Central memory CD8-positive, alpha-beta T cell (primary cell): Measurements from ENCODE around the gene XRN1.
"Not testable (repeated sequence)": the region's sequence is repeated elsewhere in the genome, so short reads cannot be mapped to it uniquely, and the experiment has no call there.

ENCODE experiments used
- ATAC-seq: fragments of 150-1000 bp; cut with Tn5 transposase; replicated peaks from 2 replicates; pipeline ENCODE4 v1.10.0; 2022; ENCODE audit warnings: mild to moderate bottlenecking, moderate FRiP score, moderate number of reproducible peaks; ENCODE audit not compliant: poor library complexity, severe bottlenecking; ENCODE audit errors: extremely low read depth
- DNase-seq, 2 donors: peaks; one replicate each; pipeline ENCODE4 v3.0.0; 2021; ENCODE audit warnings: low spot score in 2 of 2
- H3K27ac Mint-ChIP-seq: one replicate; pipeline ENCODE4 v1.8.0; 2022; ENCODE audit warnings: low read depth, mild to moderate bottlenecking, moderate library complexity, mixed read lengths
- H3K27me3 Mint-ChIP-seq: one replicate; pipeline ENCODE4 v1.8.0; 2022; ENCODE audit warnings: mixed read lengths
- H3K36me3 Mint-ChIP-seq: one replicate; pipeline ENCODE4 v1.8.0; 2022; ENCODE audit warnings: mild to moderate bottlenecking, moderate library complexity, mixed read lengths; ENCODE audit not compliant: insufficient read depth
- H3K4me1 Mint-ChIP-seq: one replicate; pipeline ENCODE4 v1.8.0; 2022; ENCODE audit warnings: mixed read lengths
- H3K4me3 Mint-ChIP-seq: one replicate; pipeline ENCODE4 v1.8.0; 2022; ENCODE audit warnings: mild to moderate bottlenecking, moderate library complexity, mixed read lengths
- H3K9me3 Mint-ChIP-seq: one replicate; pipeline ENCODE4 v1.8.0; 2022; ENCODE audit warnings: mixed read lengths

Gene XRN1

DNA sequence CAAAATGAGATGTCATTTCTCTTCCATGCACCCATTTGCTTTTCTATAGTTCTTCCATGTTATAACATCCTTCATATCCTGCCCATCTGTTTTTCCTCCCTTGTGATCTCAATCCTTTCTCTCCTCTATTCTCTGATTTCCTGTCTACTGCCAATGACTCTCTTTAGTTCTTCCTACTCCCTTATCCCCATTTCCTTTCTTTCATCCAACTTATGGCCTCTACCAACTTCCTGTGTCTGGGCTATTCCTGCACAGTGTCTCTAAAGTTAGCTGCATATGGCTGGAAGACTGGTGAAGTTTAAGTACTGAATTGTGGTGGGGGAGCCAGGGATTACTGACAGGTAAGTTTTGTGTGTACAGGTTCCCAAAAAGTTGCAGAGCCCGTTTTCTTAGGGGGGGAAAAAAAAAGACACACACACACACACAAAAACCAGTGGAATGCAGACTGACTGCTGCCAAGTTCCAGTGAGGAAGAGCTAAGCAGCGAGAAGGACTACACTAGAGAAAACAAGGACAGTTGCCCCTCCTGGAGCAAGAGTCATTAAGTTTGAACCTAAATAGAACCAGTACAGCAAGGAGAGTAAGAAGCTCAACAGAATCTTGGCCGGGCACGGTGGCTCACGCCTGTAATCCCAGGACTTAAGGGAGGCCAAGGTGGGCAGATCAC, 28.8 kb downstream of the XRN1 start:
- ATAC-seq (no peak), DNase-seq (no peak)
- no peaks in the 10 kb centered on the region for H3K9me3 Mint-ChIP-seq
- H3K4me1 Mint-ChIP-seq, result no peaks in the 10 kb centered on the region
- H3K4me3 Mint-ChIP-seq, result no peak overlapping the region
- H3K36me3 Mint-ChIP-seq, result peaks cover 58% of the 10 kb centered on the region
- no peak overlapping the region for H3K27ac Mint-ChIP-seq
- H3K27me3 Mint-ChIP-seq, result no peaks in the 10 kb centered on the region

- ATAC-seq, result no peak
- Mint-ChIP-seq H3K9me3 (no peaks in the 10 kb centered on the region), H3K4me3 (no peak overlapping the region), H3K36me3 (peaks cover 58% of the 10 kb centered on the region), H3K27me3 (no peaks in the 10 kb centered on the region), H3K27ac (no peak overlapping the region), H3K4me1 (no peaks in the 10 kb centered on the region)
- DNase-seq, result no peak
Measured at GRCh38 chr3:142417302-142417701, 30.5 kb downstream of the XRN1 start.

DNA sequence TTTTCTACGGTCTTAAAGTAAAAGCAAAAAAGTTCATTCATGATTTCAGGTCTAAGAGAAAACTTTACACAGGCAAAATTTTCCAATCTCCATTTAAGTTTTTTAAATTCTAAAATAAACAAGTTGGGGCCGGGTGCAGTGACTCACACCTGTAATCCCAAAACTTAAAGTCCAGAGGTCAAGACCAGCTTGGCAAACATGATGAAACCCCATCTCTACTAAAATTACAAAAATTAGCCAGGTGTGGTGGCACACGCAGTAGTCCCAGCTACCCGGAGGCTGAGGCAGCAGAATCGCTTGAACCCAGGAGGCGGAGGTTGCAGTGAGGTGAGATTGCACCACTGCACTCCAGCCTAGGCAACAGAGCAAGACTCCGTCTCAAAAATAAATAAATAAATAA, 47.3 kb downstream of the XRN1 start:
- not testable (repeated sequence) for DNase-seq, H3K4me3 Mint-ChIP-seq, H3K27me3 Mint-ChIP-seq, H3K27ac Mint-ChIP-seq, H3K4me1 Mint-ChIP-seq, H3K9me3 Mint-ChIP-seq, ATAC-seq
- H3K36me3 Mint-ChIP-seq, result peaks cover 66% of the 10 kb centered on the region

DNA sequence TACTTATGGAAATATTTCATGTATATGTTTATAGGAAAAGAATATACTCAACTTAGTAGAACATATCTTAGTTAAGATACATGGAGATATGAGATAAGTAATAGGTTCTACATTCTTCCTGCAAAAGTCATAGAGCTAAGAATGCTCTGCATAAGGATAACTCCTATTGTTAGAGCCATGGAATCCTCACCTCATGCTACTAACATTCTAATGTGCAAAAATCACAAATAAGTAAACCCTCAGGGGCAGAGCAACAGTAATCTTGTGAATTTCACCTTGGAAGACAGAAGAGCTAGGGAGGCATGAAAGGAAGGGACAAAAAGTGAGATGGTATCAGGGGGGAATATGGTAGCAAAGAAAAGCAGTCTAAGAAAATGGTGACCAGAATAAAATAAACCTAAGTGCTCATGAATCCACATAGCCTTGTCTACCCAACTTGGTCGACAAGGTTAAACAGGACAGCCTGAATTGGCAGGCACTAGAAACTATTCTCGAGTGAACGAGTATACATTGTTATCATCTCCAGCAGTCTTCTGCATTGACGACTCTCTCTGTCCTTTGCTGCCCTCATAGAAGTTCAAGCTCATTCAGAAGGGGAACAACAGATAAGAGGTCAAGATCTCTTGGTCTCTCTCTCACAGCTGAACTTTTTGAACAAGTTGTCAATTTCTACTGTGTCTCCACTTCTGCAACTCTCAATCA, 52.8 kb downstream of the XRN1 start:
- Mint-ChIP-seq H3K36me3 (peaks cover 27% of the 10 kb centered on the region), H3K9me3 (no peaks in the 10 kb centered on the region), H3K27ac (no peak overlapping the region), H3K4me1 (no peaks in the 10 kb centered on the region), H3K27me3 (no peaks in the 10 kb centered on the region), H3K4me3 (no peak overlapping the region)
- ATAC-seq, result no peak
- DNase-seq, result no peak

- no peaks in the 10 kb centered on the region for H3K27me3 Mint-ChIP-seq
- ATAC-seq (no peak), DNase-seq (no peak)
- peaks cover 37% of the 10 kb centered on the region for H3K36me3 Mint-ChIP-seq
- no peaks in the 10 kb centered on the region for H3K4me1 Mint-ChIP-seq
- H3K9me3 Mint-ChIP-seq, result no peaks in the 10 kb centered on the region
- H3K4me3 Mint-ChIP-seq, result no peak overlapping the region
- no peak overlapping the region for H3K27ac Mint-ChIP-seq
Measured at GRCh38 chr3:142385078-142385477, 62.8 kb downstream of the XRN1 start.

- no peak for DNase-seq
- Mint-ChIP-seq H3K4me1 (peaks cover 21% of the 10 kb centered on the region), H3K36me3 (peaks cover 49% of the 10 kb centered on the region), H3K27ac (peak overlapping the region; percentile 63), H3K9me3 (no peaks in the 10 kb centered on the region), H3K27me3 (no peaks in the 10 kb centered on the region), H3K4me3 (no peak overlapping the region)
- ATAC-seq, result no peak
Measured at GRCh38 chr3:142374687-142375086, 73.2 kb downstream of the XRN1 start.

DNA sequence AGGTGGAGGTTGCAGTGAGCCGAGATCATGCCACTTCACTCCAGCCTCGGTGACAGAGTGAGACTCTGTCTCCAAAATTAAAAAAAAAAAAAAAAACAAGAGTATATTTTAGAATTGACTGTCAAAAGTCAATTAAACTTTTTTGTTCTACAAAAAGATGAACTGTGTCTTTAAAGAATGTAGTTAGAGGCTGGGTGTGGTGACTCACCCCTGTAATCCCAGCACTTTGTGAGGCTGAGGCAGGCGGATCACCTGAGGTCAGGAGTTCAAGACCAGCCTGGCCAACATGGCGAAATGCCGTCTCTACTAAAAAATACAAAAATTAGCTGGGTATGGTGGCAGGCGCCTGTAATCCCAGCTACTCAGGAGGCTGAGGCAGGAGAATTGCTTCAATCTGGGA, 78.3 kb downstream of the XRN1 start:
- peaks cover 15% of the 10 kb centered on the region for H3K4me1 Mint-ChIP-seq
- not testable (repeated sequence) for H3K27me3 Mint-ChIP-seq, H3K27ac Mint-ChIP-seq, DNase-seq, ATAC-seq, H3K4me3 Mint-ChIP-seq, H3K9me3 Mint-ChIP-seq
- peaks cover 54% of the 10 kb centered on the region for H3K36me3 Mint-ChIP-seq

- DNase-seq (no peak), ATAC-seq (no peak)
- no peak overlapping the region for H3K27ac Mint-ChIP-seq
- H3K36me3 Mint-ChIP-seq, result peaks cover 56% of the 10 kb centered on the region
- H3K9me3 Mint-ChIP-seq, result no peaks in the 10 kb centered on the region
- H3K4me1 Mint-ChIP-seq, result peaks cover under 1% of the 10 kb centered on the region
- no peaks in the 10 kb centered on the region for H3K27me3 Mint-ChIP-seq
- no peak overlapping the region for H3K4me3 Mint-ChIP-seq
Measured at GRCh38 chr3:142366434-142366833, 81.4 kb downstream of the XRN1 start.

DNA sequence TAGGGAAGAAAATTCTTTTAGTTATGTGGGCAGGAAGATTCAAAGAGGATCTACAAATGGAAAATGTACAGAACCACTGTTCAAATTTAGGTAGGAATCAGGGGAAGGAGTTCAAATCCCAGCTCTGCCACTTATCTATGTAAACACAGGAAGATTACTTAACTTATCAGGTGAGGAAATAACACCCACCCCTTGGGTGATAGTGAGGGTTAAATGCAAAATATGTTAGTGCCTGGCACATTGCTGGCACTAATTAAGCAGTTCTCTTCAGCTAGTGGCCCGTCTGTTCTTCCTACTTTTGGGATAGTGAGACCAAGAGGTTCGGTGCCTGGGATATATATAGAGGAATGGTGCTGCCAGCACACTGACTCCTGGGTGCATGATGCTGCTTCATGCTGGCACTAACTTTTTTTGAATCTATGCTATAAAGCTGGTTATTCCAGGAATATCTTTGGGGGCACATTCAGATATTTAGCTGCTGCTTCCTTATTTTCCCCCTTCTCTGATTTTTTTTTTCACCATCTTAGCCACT, 83.8 kb downstream of the XRN1 start:
- H3K36me3 Mint-ChIP-seq, result peaks cover 53% of the 10 kb centered on the region
- DNase-seq, result no peak
- no peaks in the 10 kb centered on the region for H3K27me3 Mint-ChIP-seq

DNA sequence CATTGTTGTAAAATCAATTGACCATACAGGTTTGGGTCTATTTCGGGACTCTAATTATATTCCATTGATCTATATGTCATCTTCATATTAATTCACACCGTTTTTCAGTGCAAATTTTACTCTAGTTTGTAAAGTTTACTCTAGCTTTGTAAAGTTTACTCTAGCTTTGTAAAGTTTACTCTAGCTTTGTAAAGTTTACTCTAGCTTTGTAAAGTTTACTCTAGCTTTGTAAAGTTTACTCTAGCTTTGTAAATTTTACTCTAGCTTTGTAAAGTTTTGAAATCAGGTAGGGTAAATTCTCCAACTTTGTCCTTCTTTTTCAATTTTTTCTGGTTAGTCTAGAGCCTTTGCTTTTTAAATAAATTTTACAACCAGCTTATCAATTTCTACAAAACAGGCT, 84.4 kb downstream of the XRN1 start:
- DNase-seq, H3K4me3 Mint-ChIP-seq, H3K27ac Mint-ChIP-seq, H3K27me3 Mint-ChIP-seq, H3K4me1 Mint-ChIP-seq, ATAC-seq, H3K9me3 Mint-ChIP-seq: not testable (repeated sequence)
- peaks cover 52% of the 10 kb centered on the region for H3K36me3 Mint-ChIP-seq

More for the DNA sequence above, 83.8 kb downstream of the XRN1 start:
- H3K27ac Mint-ChIP-seq, result no peak overlapping the region
- no peak overlapping the region for H3K4me3 Mint-ChIP-seq
- no peaks in the 10 kb centered on the region for H3K9me3 Mint-ChIP-seq
- H3K4me1 Mint-ChIP-seq, result no peaks in the 10 kb centered on the region
- no peak for ATAC-seq

DNA sequence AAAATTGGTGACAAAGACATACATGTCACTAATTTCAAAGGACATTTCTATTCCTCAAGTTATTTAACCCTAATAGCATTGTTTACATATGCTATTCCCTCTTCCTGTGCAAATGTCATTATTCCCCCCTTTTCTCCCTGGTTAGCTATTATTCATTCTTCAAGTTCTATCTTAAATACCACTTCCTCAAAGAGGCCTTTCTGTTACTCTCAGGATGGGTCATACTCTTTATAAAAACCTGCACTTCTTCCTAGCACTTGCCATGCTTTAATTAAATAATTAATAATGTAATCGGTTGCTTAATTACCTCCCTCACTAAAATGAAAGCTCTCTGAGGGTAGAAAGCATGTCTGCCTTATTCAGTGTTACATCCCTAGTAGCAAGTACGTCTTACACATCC, 88.5 kb downstream of the XRN1 start:
- Mint-ChIP-seq H3K36me3 (peaks cover 62% of the 10 kb centered on the region), H3K27me3 (no peaks in the 10 kb centered on the region), H3K27ac (no peak overlapping the region), H3K9me3 (no peaks in the 10 kb centered on the region), H3K4me1 (no peaks in the 10 kb centered on the region), H3K4me3 (no peak overlapping the region)
- ATAC-seq (no peak), DNase-seq (no peak)

DNA sequence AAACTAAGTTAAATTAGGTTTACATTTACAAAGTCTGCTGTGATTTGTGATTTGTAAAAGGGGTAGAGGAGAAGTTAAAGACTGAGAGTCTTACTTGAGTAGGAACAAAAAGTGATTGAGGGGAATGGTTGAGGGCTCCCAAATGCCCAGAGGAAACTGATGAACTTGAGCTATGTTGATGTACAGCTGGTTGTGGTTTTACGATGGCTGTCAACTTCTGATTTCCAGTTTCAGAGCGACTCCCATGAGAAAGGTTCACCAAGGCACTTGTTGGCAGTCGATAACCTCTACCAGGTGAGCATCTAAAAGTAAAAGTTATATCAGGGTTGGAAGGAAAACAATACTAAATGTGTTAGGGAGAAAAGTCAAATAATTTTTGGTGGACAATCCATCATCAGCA, 91.0 kb downstream of the XRN1 start:
- Mint-ChIP-seq H3K27ac (no peak overlapping the region), H3K9me3 (no peaks in the 10 kb centered on the region), H3K27me3 (no peaks in the 10 kb centered on the region)

DNA sequence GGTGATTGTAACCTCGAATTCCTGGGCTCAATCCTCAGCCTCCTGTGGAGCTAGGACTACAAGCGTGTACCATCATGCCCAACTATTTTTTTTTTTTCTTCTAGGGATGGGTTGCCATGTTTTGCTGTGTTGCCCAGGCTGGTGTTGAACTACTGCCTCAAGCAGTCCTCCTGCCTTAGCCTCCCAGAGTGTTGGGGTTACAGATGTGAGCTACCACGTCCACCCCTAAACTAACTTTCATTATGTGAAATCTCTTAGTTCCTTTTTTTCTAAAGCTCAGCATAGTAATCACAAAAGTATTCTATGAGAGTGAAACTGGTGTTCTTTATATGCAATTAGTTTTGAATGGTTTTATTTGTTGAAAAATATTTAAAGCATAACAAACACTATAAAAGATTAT, 92.1 kb downstream of the XRN1 start:
- H3K27me3 Mint-ChIP-seq, result no peaks in the 10 kb centered on the region
- no peak overlapping the region for H3K27ac Mint-ChIP-seq
- no peaks in the 10 kb centered on the region for H3K4me1 Mint-ChIP-seq
- peaks cover 60% of the 10 kb centered on the region for H3K36me3 Mint-ChIP-seq
- DNase-seq (no peak), ATAC-seq (no peak)
- H3K9me3 Mint-ChIP-seq, result no peaks in the 10 kb centered on the region
- no peak overlapping the region for H3K4me3 Mint-ChIP-seq

More for the DNA sequence above, 91.0 kb downstream of the XRN1 start:
- no peak for ATAC-seq
- H3K4me3 Mint-ChIP-seq, result no peak overlapping the region
- no peak for DNase-seq
- no peaks in the 10 kb centered on the region for H3K4me1 Mint-ChIP-seq
- H3K36me3 Mint-ChIP-seq, result peaks cover 62% of the 10 kb centered on the region
